Measurements from ENCODE around the gene CRYL1. TPM values are rescaled to one million over a fixed set of nuclear protein-coding genes. Genes with fewer than 3 reads are reported as not detected.

The CRYL1 gene
- total and polyA plus RNA-seq, 2 of the 13 experiments (the other 11 are each of a cell fraction or from before 2014, with no cell fraction given), result 57.2 to 115 TPM

DNA sequence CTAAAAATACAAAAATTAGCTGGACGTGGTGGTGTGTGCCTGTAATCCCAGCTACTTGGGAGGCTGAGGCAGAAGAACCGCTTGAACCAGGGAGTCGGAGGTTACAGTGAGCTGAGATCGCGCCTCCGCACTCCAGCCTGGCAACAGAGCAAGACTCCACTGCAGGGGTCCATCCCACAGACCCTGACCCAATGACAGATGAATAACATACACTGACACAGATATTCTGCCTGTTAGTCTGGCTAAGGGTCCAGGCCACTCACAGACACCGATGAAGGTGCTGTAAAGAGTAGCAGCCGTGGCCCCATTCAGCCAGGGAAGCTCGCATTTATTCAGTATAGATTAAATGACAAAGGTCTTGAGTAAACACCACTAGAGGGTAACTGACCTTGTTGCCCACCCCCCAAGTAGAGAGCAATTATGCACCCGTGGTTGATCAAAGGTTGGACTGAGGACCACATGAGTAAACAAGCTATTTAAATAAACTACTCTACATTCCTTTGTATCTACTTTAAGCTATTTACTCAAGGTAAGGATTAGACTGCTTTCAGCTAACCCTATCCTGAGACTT, 8.5 kb upstream of the CRYL1 start (continued):
- TF ChIP-seq SAFB2 (CRISPR knock-in tag; IDR thresholded peaks at IDR 0.05; ENCODE audit: borderline replicate concordance, low read depth) (no peak), ZNF546 (CRISPR knock-in tag; conservative IDR thresholded peaks at IDR 0.05) (no peak), CEBPG (CRISPR knock-in tag; IDR thresholded peaks at IDR 0.05) (no peak), SMARCE1 (IDR thresholded peaks at IDR 0.05; ENCODE audit: borderline replicate concordance) (no peak), DNMT1 (CRISPR knock-in tag; IDR thresholded peaks at IDR 0.05) (no peak), KLF16 (CRISPR knock-in tag; IDR thresholded peaks at IDR 0.05) (no peak), DPF2 (CRISPR knock-in tag; IDR thresholded peaks at IDR 0.05; ENCODE audit: borderline replicate concordance, low read depth) (no peak), ZBTB46 (CRISPR knock-in tag; IDR thresholded peaks at IDR 0.05; ENCODE audit: borderline replicate concordance) (no peak), NCOR1 (IDR thresholded peaks at IDR 0.05; ENCODE audit: borderline replicate concordance, low read length) (no peak; the same call in 1 of the 2 replicates), PCBP2 (optimal IDR thresholded peaks at IDR 0.05; ENCODE audit: low read depth, low read length, poor library complexity, severe bottlenecking) (no peak), ZNF563 (CRISPR knock-in tag; IDR thresholded peaks at IDR 0.05) (no peak)
- TF ChIP-seq, protein P1, sequence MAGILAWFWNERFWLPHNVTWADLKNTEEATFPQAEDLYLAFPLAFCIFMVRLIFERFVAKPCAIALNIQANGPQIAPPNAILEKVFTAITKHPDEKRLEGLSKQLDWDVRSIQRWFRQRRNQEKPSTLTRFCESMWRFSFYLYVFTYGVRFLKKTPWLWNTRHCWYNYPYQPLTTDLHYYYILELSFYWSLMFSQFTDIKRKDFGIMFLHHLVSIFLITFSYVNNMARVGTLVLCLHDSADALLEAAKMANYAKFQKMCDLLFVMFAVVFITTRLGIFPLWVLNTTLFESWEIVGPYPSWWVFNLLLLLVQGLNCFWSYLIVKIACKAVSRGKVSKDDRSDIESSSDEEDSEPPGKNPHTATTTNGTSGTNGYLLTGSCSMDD (CRISPR knock-in tag; IDR thresholded peaks at IDR 0.05), result no peak
- TF ChIP-seq, protein P2, sequence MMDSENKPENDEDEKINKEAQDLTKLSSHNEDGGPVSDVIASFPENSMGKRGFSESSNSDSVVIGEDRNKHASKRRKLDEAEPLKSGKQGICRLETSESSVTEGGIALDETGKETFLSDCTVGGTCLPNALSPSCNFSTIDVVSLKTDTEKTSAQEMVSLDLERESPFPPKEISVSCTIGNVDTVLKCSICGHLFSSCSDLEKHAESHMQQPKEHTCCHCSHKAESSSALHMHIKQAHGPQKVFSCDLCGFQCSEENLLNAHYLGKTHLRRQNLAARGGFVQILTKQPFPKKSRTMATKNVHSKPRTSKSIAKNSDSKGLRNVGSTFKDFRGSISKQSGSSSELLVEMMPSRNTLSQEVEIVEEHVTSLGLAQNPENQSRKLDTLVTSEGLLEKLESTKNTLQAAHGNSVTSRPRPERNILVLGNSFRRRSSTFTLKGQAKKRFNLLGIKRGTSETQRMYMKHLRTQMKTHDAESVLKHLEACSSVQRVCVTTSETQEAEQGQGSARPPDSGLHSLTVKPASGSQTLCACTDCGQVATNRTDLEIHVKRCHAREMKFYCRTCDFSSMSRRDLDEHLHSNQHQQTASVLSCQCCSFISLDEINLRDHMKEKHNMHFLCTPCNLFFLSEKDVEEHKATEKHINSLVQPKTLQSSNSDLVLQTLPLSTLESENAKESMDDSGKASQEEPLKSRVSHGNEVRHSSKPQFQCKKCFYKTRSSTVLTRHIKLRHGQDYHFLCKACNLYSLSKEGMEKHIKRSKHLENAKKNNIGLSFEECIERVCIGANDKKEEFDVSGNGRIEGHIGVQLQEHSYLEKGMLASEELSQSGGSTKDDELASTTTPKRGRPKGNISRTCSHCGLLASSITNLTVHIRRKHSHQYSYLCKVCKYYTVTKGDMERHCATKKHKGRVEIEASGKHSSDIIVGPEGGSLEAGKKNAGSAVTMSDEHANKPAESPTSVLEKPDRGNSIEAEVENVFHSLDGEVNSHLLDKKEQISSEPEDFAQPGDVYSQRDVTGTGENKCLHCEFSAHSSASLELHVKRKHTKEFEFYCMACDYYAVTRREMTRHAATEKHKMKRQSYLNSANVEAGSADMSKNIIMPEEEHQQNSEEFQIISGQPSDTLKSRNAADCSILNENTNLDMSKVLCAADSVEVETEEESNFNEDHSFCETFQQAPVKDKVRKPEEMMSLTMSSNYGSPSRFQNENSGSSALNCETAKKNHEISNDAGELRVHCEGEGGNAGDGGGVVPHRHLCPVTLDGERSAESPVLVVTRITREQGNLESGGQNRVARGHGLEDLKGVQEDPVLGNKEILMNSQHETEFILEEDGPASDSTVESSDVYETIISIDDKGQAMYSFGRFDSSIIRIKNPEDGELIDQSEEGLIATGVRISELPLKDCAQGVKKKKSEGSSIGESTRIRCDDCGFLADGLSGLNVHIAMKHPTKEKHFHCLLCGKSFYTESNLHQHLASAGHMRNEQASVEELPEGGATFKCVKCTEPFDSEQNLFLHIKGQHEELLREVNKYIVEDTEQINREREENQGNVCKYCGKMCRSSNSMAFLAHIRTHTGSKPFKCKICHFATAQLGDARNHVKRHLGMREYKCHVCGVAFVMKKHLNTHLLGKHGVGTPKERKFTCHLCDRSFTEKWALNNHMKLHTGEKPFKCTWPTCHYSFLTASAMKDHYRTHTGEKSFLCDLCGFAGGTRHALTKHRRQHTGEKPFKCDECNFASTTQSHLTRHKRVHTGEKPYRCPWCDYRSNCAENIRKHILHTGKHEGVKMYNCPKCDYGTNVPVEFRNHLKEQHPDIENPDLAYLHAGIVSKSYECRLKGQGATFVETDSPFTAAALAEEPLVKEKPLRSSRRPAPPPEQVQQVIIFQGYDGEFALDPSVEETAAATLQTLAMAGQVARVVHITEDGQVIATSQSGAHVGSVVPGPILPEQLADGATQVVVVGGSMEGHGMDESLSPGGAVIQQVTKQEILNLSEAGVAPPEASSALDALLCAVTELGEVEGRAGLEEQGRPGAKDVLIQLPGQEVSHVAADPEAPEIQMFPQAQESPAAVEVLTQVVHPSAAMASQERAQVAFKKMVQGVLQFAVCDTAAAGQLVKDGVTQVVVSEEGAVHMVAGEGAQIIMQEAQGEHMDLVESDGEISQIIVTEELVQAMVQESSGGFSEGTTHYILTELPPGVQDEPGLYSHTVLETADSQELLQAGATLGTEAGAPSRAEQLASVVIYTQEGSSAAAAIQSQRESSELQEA (CRISPR knock-in tag; IDR thresholded peaks at IDR 0.05; ENCODE audit: not compliant biosample characterization), result no peak
- TF ChIP-seq, protein P3, sequence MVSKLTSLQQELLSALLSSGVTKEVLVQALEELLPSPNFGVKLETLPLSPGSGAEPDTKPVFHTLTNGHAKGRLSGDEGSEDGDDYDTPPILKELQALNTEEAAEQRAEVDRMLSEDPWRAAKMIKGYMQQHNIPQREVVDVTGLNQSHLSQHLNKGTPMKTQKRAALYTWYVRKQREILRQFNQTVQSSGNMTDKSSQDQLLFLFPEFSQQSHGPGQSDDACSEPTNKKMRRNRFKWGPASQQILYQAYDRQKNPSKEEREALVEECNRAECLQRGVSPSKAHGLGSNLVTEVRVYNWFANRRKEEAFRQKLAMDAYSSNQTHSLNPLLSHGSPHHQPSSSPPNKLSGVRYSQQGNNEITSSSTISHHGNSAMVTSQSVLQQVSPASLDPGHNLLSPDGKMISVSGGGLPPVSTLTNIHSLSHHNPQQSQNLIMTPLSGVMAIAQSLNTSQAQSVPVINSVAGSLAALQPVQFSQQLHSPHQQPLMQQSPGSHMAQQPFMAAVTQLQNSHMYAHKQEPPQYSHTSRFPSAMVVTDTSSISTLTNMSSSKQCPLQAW (CRISPR knock-in tag; IDR thresholded peaks at IDR 0.05), result no peak
- TF ChIP-seq, protein P4, sequence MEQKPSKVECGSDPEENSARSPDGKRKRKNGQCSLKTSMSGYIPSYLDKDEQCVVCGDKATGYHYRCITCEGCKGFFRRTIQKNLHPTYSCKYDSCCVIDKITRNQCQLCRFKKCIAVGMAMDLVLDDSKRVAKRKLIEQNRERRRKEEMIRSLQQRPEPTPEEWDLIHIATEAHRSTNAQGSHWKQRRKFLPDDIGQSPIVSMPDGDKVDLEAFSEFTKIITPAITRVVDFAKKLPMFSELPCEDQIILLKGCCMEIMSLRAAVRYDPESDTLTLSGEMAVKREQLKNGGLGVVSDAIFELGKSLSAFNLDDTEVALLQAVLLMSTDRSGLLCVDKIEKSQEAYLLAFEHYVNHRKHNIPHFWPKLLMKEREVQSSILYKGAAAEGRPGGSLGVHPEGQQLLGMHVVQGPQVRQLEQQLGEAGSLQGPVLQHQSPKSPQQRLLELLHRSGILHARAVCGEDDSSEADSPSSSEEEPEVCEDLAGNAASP (CRISPR knock-in tag; IDR thresholded peaks at IDR 0.05; ENCODE audit: borderline replicate concordance), result no peak

Data from HepG2 (cell line).